ENCODE results near the gene C6orf141.

- TF ChIP-seq POLR2AphosphoS5 (IDR thresholded peaks at IDR 0.05; ENCODE audit: low read depth, low read length) (no peak), REST (IDR thresholded peaks at IDR 0.05; ENCODE audit: insufficient read depth in 1 of 2, low read depth in 2 of 2, low read length in 1 of 2) (no peak), SIN3A (IDR thresholded peaks at IDR 0.05; ENCODE audit: borderline replicate concordance, insufficient read depth, low read depth, low read length) (no peak), TCF7L2 (IDR thresholded peaks at IDR 0.05; ENCODE audit: low read depth, low read length) (no peak)
- TF ChIP-seq, protein P1, sequence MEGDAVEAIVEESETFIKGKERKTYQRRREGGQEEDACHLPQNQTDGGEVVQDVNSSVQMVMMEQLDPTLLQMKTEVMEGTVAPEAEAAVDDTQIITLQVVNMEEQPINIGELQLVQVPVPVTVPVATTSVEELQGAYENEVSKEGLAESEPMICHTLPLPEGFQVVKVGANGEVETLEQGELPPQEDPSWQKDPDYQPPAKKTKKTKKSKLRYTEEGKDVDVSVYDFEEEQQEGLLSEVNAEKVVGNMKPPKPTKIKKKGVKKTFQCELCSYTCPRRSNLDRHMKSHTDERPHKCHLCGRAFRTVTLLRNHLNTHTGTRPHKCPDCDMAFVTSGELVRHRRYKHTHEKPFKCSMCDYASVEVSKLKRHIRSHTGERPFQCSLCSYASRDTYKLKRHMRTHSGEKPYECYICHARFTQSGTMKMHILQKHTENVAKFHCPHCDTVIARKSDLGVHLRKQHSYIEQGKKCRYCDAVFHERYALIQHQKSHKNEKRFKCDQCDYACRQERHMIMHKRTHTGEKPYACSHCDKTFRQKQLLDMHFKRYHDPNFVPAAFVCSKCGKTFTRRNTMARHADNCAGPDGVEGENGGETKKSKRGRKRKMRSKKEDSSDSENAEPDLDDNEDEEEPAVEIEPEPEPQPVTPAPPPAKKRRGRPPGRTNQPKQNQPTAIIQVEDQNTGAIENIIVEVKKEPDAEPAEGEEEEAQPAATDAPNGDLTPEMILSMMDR (IDR thresholded peaks at IDR 0.05) = no peak
Measured at GRCh38 chr6:49504666-49505065, 45.8 kb upstream of the C6orf141 start.
